ENCODE data around the gene ZNF83.

Gene ZNF83

GRCh38 chr19:52566588-52566987, 71.6 kb downstream of the ZNF83 start:
- DNase-seq = no peak

GRCh38 chr19:52566121-52566520, 72.0 kb downstream of the ZNF83 start:
- DNase-seq = no peak

All from activated naive CD4-positive, alpha-beta T cell treated with anti-CD3 and anti-CD28 coated beads, Interleukin-2, amount 50 U/mL, for 16 hours (primary cell).